Endothelial cell of umbilical vein (primary cell): ENCODE data around the gene CUEDC2. TPM values are rescaled to one million over a fixed set of nuclear protein-coding genes. Genes with fewer than 3 reads are reported as not detected.

ENCODE experiments used
- BruUV-seq: library from RNA; stranded (reverse); fragments of 400-500 nt; replicated peaks from 2 replicates; lab custom pipeline; 2021; lab: Mats Ljungman, UMichigan
- CTCF ChIA-PET: fragments of 300-600, 350-600 bp; sonication (Branson Sonifier 250); formaldehyde crosslinking; loops from one replicate; lab custom pipeline; 2021; ENCODE audit warnings: antibody characterized with exemption, inconsistent platforms; lab: Charles Lee
- POLR2A ChIA-PET: fragments of 300-600, 350-600 bp; sonication (Branson Sonifier 250); formaldehyde crosslinking; loops from one replicate; lab custom pipeline; 2021; ENCODE audit warnings: antibody characterized with exemption, inconsistent platforms; lab: Charles Lee
- DNase-seq: peaks from one replicate; pipeline ENCODE4 v3.0.0-alpha.2; 2011; ENCODE audit warnings: low read depth, low spot score
- FAIRE-seq: peaks from 2 replicates; lab custom pipeline; 2011; peaks lifted over from hg19 to GRCh38; lab: Jason Lieb, UNC
- H2AFZ ChIP-seq: 2 replicates; pipeline ENCODE4 v1.6.0; 2012; ENCODE audit warnings: low read depth, low read length, control low read depth, inconsistent platforms
- H3K27ac ChIP-seq: 2 replicates; pipeline ENCODE4 v1.5.1; 2011; ENCODE audit warnings: low read depth, mild to moderate bottlenecking, control low read depth, low read length, moderate library complexity; ENCODE audit not compliant: insufficient read depth
- H3K27me3 ChIP-seq, 2 experiments: 2 replicates each; pipeline versions ENCODE4 v1.6.0 to v1.6.1; 2011; ENCODE audit warnings: low read length in 2 of 2, mixed read lengths in 1 of 2; ENCODE audit not compliant: control insufficient read depth in 2 of 2, insufficient read depth in 2 of 2
- H3K36me3 ChIP-seq, 2 experiments: 2 replicates in 1 of 2; 3 replicates in 1 of 2; pipeline ENCODE4 v1.5.1; 2011; ENCODE audit warnings: low read length in 2 of 2, mild to moderate bottlenecking in 1 of 2, moderate library complexity in 1 of 2; ENCODE audit not compliant: control insufficient read depth in 2 of 2, insufficient read depth in 2 of 2; ENCODE audit errors: extremely low read depth in 1 of 2
- H3K4me1 ChIP-seq: 3 replicates; pipeline ENCODE4 v1.5.1; 2011; ENCODE audit warnings: mild to moderate bottlenecking, low read length; ENCODE audit not compliant: control insufficient read depth, insufficient read depth; ENCODE audit errors: extremely low read depth
- H3K4me2 ChIP-seq: 2 replicates; pipeline ENCODE4 v1.6.1; 2011; ENCODE audit warnings: low read length, control low read depth, mixed read lengths; ENCODE audit not compliant: insufficient read depth
- H3K4me3 ChIP-seq, 3 experiments: fragments of 200-600 bp in 1 of 3; sonication (generic), shearing (Covaris generic) in 1 of 3; replicated peaks in 1 of 3; 2 replicates each; pipeline ENCODE4 v1.5.1; 2011 to 2016; ENCODE audit warnings: control low read depth in 3 of 3, low read length in 3 of 3, mild to moderate bottlenecking in 2 of 3, inconsistent platforms in 1 of 3, low read depth in 1 of 3, moderate library complexity in 1 of 3; ENCODE audit not compliant: insufficient read depth in 1 of 3
- H3K79me2 ChIP-seq: 2 replicates; pipeline ENCODE4 v1.6.0; 2012; ENCODE audit warnings: low read length, inconsistent platforms; ENCODE audit not compliant: control insufficient read depth, insufficient read depth
- H3K9ac ChIP-seq: replicated peaks from 2 replicates; pipeline ENCODE3; 2011; ENCODE audit warnings: low read length, control low read depth; ENCODE audit not compliant: insufficient read depth; ENCODE audit errors: extremely low read depth
- H3K9me1 ChIP-seq: replicated peaks from 3 replicates; pipeline ENCODE4 v1.6.0; 2011; ENCODE audit warnings: mild to moderate bottlenecking, low read length; ENCODE audit not compliant: control insufficient read depth, insufficient read depth; ENCODE audit errors: extremely low read depth
- H3K9me3 ChIP-seq: replicated peaks from 2 replicates; pipeline ENCODE4 v1.5.1; 2012; ENCODE audit warnings: low read length, inconsistent platforms; ENCODE audit not compliant: control insufficient read depth, insufficient read depth
- H4K20me1 ChIP-seq: replicated peaks from 2 replicates; pipeline ENCODE3; 2011; ENCODE audit warnings: mild to moderate bottlenecking, low read length; ENCODE audit not compliant: control insufficient read depth, insufficient read depth; ENCODE audit errors: extremely low read depth
- CTCF ChIP-seq, 2 donors: IDR thresholded peaks; 1 replicate in 1 of 2; 2 replicates in 1 of 2; pipeline ENCODE4 v1.5.1; 2011; ENCODE audit warnings: low read length in 2 of 2, mild to moderate bottlenecking in 2 of 2, moderate library complexity in 2 of 2, control low read depth in 1 of 2, inconsistent platforms in 1 of 2, low read depth in 1 of 2; ENCODE audit not compliant: insufficient read depth in 1 of 2; ENCODE audit errors: extremely low read depth in 1 of 2
- EZH2 ChIP-seq: IDR thresholded peaks from 2 replicates; pipeline ENCODE4 v1.6.1; 2012; ENCODE audit warnings: borderline replicate concordance, low read depth, mild to moderate bottlenecking, moderate library complexity, low read length, inconsistent platforms; ENCODE audit not compliant: severe bottlenecking
- FOS ChIP-seq: IDR thresholded peaks from 2 replicates; pipeline ENCODE4 v1.6.1; 2011; ENCODE audit warnings: mild to moderate bottlenecking, low read length, moderate library complexity, borderline replicate concordance; ENCODE audit not compliant: insufficient read depth
- GATA2 ChIP-seq: IDR thresholded peaks from 2 replicates; pipeline ENCODE4 v1.7.0; 2011; ENCODE audit warnings: low read depth, mild to moderate bottlenecking, moderate library complexity, mixed read lengths, low read length; ENCODE audit not compliant: insufficient read length, insufficient read depth
- JUN ChIP-seq: IDR thresholded peaks from 2 replicates; pipeline ENCODE4 v1.6.1; 2011; ENCODE audit warnings: borderline replicate concordance, low read depth; ENCODE audit not compliant: insufficient read length, insufficient read depth
- MAX ChIP-seq: IDR thresholded peaks from 2 replicates; pipeline ENCODE4 v1.6.1; 2011; ENCODE audit not compliant: insufficient read depth, insufficient read length
- MYC ChIP-seq: IDR thresholded peaks from one replicate; pipeline ENCODE4 v1.6.1; 2011; ENCODE audit warnings: mild to moderate bottlenecking, low read depth, low read length
- POLR2A ChIP-seq: IDR thresholded peaks from 2 replicates; pipeline ENCODE4 v1.6.1; 2012; ENCODE audit warnings: low read depth, mild to moderate bottlenecking, control low read depth, low read length
- POLR2AphosphoS5 ChIP-seq: IDR thresholded peaks from 2 replicates; pipeline ENCODE4 v1.6.1; 2012; ENCODE audit warnings: low read depth, mild to moderate bottlenecking, control low read depth, low read length, moderate library complexity; ENCODE audit not compliant: insufficient read depth
- dilution Hi-C: fragments of 300-500 bp; cut with MboI; formaldehyde crosslinking; loops from one replicate; pipeline ENCODE4 v1.15.0; 2019; ENCODE audit warnings: low sequenced_read_pairs; ENCODE audit not compliant: extremely low pct_ligation_motif_present
- intact Hi-C: fragments of 100-400 bp; cut with micrococcal nuclease; formaldehyde crosslinking; loops from one replicate; pipeline ENCODE4 v1.10.0; 2022
- polyA plus RNA-seq, 4 experiments: library from polyadenylated mRNA; depleted of rRNA in 3 of 4; stranded (reverse) in 3 of 4; unstranded in 1 of 4; fragments of >200 nt; gene quantifications; 2 replicates each; pipeline versions ENCODE4 v1.2.1 to v1.2.3, GENCODE V29; 2011 to 2012; ENCODE audit warnings: missing spikeins in 1 of 4
- total RNA-seq: library from RNA; stranded (reverse); gene quantifications from 2 replicates; pipeline ENCODE4 v1.2.3, GENCODE V29; 2021

CUEDC2 gene
- total and polyA plus RNA-seq, 2 donors (not counting 3 experiments of a cell fraction or from before 2014, with no cell fraction given) = 61.5 to 96.7 TPM

- no peak overlapping the region for H2AFZ ChIP-seq
- H3K36me3 ChIP-seq = no peaks in the 10 kb centered on the region
- H3K4me2 ChIP-seq = no peak overlapping the region
- ChIA-PET POLR2A (no interaction called here), CTCF (no interaction called here)
- peaks cover 0 to under 1% of the 10 kb centered on the region in 2 experiments for H3K27me3 ChIP-seq
- H3K9me1 ChIP-seq = no peaks in the 10 kb centered on the region
- H3K4me3 ChIP-seq = no peak overlapping the region
- H3K79me2 ChIP-seq = no peaks in the 10 kb centered on the region
- dilution Hi-C loops (no loop called here), intact Hi-C loops (no loop called here)
- H3K27ac ChIP-seq = no peak overlapping the region
- H3K4me1 ChIP-seq = peaks cover 7% of the 10 kb centered on the region
- FAIRE-seq (no peak), DNase-seq (no peak)
- no TSS peak for BruUV-seq
- no peaks in the 10 kb centered on the region for H3K9me3 ChIP-seq
- TF ChIP-seq POLR2AphosphoS5 = no peak
- TF ChIP-seq POLR2A = no peak
- no peak for TF ChIP-seq MYC
- no peak for TF ChIP-seq MAX
- no peak for TF ChIP-seq CTCF (IDR thresholded peaks at IDR 0.05; ENCODE audit: extremely low read depth in 1 of 2, insufficient read depth in 1 of 2, low read depth in 1 of 2, low read length in 2 of 2)
- no peak for TF ChIP-seq GATA2
- TF ChIP-seq EZH2 = no peak
- TF ChIP-seq FOS = no peak
- TF ChIP-seq JUN = no peak
- no peak overlapping the region for H3K9ac ChIP-seq
- no peaks in the 10 kb centered on the region for H4K20me1 ChIP-seq
Measured at GRCh38 chr10:102457591-102458150, 25.3 kb upstream of the CUEDC2 start.
